ENCODE data around the gene OSBPL10. TPM values are rescaled to one million over a fixed set of nuclear protein-coding genes. Genes with fewer than 3 reads are reported as not detected.
A peak's percentile ranks its signal among the peaks of the same experiment; 100 is the strongest.

Gene OSBPL10
- total RNA-seq, 1 donor from 2014 or later: 20.5 TPM

- H3K4me3 ChIP-seq (ENCODE audit: low read depth, low read length): no peak overlapping the region
- DNase-seq (ENCODE audit: low read depth) (peak; percentile 93), FAIRE-seq (no peak)
- TF ChIP-seq, protein P1, sequence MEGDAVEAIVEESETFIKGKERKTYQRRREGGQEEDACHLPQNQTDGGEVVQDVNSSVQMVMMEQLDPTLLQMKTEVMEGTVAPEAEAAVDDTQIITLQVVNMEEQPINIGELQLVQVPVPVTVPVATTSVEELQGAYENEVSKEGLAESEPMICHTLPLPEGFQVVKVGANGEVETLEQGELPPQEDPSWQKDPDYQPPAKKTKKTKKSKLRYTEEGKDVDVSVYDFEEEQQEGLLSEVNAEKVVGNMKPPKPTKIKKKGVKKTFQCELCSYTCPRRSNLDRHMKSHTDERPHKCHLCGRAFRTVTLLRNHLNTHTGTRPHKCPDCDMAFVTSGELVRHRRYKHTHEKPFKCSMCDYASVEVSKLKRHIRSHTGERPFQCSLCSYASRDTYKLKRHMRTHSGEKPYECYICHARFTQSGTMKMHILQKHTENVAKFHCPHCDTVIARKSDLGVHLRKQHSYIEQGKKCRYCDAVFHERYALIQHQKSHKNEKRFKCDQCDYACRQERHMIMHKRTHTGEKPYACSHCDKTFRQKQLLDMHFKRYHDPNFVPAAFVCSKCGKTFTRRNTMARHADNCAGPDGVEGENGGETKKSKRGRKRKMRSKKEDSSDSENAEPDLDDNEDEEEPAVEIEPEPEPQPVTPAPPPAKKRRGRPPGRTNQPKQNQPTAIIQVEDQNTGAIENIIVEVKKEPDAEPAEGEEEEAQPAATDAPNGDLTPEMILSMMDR (IDR thresholded peaks at IDR 0.05; ENCODE audit: insufficient read depth, low read length, severe bottlenecking): no peak
- H3K27me3 ChIP-seq (ENCODE audit: control insufficient read depth, insufficient read depth, low read length): no peaks in the 10 kb centered on the region
- no peaks in the 10 kb centered on the region for H3K36me3 ChIP-seq (ENCODE audit: control insufficient read depth, insufficient read depth, low read length)
Observed at GRCh38 chr3:31968927-31969418, 12.1 kb downstream of the OSBPL10 start.

GRCh38 chr3:31968369-31968926, 12.6 kb downstream of the OSBPL10 start:
- DNase-seq (ENCODE audit: low read depth) (peak; percentile 78), FAIRE-seq (no peak)
- no peaks in the 10 kb centered on the region for H3K36me3 ChIP-seq (ENCODE audit: control insufficient read depth, insufficient read depth, low read length)
- TF ChIP-seq, protein P1 (IDR thresholded peaks at IDR 0.05; ENCODE audit: insufficient read depth, low read length, severe bottlenecking): no peak
- no peak overlapping the region for H3K4me3 ChIP-seq (ENCODE audit: low read depth, low read length)
- no peaks in the 10 kb centered on the region for H3K27me3 ChIP-seq (ENCODE audit: control insufficient read depth, insufficient read depth, low read length)

DNA sequence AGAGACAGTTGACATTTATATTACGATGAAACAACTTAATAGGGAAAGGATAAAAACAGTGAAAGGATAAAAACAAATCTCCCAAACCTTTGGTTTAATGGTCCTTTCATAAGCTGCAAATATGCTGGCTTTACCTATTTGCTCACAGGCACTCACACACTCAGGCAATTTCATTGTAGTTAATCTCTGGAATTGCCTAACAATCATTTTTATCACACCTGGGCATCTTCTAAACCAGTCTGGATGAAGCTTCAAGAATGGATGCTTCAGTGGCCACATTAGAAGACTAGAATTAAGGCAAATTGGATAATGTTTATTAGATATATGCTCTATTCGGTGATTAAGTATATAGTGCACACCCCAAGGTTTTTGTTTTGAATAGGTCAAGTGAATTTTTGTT, 13.5 kb downstream of the OSBPL10 start:
- Histone ChIP-seq H3K27me3 (ENCODE audit: control insufficient read depth, insufficient read depth, low read length) (no peaks in the 10 kb centered on the region), H3K4me3 (ENCODE audit: low read depth, low read length) (no peak overlapping the region), H3K36me3 (ENCODE audit: control insufficient read depth, insufficient read depth, low read length) (no peaks in the 10 kb centered on the region)
- DNase-seq (ENCODE audit: low read depth) (no peak), FAIRE-seq (no peak)
- TF ChIP-seq, protein P1 (IDR thresholded peaks at IDR 0.05; ENCODE audit: insufficient read depth, low read length, severe bottlenecking): no peak

DNA sequence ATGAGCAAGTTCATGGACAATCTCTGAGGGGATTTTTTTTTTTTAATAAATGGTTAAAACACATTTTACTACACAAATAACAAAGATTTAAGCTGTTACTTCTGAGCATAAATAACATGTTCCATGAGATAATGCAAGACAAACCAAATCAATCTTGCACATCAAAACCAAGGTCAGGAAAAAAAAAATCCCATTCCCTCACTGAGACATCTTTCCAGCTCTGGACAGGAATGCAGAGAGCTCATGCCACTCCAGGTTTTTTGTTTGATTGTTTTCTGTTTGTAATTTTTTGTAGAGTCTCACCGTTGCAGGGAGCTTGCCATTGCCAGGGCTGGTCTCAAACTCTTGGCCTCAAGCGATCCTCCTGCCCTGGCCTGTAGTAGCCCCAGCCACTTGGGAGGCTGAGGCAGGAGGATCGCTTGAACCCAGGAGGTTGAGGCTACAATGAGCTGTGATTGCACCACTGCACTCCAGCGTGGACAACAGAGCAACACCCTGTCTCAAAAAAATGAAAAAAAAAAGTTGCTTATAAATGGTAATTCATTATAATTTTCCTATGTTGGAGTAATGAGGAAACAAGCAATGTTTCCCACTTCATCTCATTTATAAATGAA, 14.0 kb downstream of the OSBPL10 start:
- no peak for DNase-seq (ENCODE audit: low read depth)
- H3K4me3 ChIP-seq (ENCODE audit: low read depth, low read length): no peak overlapping the region
- H3K27me3 ChIP-seq (ENCODE audit: control insufficient read depth, insufficient read depth, low read length): no peaks in the 10 kb centered on the region
- no peaks in the 10 kb centered on the region for H3K36me3 ChIP-seq (ENCODE audit: control insufficient read depth, insufficient read depth, low read length)
- TF ChIP-seq, protein P1 (IDR thresholded peaks at IDR 0.05; ENCODE audit: insufficient read depth, low read length, severe bottlenecking): no peak
- no peak for FAIRE-seq

- TF ChIP-seq, protein P1 (IDR thresholded peaks at IDR 0.05; ENCODE audit: insufficient read depth, low read length, severe bottlenecking): no peak
- Histone ChIP-seq H3K27me3 (ENCODE audit: control insufficient read depth, insufficient read depth, low read length) (no peaks in the 10 kb centered on the region), H3K4me3 (ENCODE audit: low read depth, low read length) (no peak overlapping the region), H3K36me3 (ENCODE audit: control insufficient read depth, insufficient read depth, low read length) (no peaks in the 10 kb centered on the region)
- no peak for FAIRE-seq
- DNase-seq (ENCODE audit: low read depth): peak; percentile 78
Observed at GRCh38 chr3:31962801-31963205, 18.3 kb downstream of the OSBPL10 start.
